GM19455 (cell line): ENCODE data around the gene MTF1.

Source experiments
- ATAC-seq: cut with Tn5 transposase; IDR thresholded peaks from one replicate; pipeline ENCODE4 v1.9.1; 2021; ENCODE audit not compliant: unreplicated experiment

MTF1 gene

DNA sequence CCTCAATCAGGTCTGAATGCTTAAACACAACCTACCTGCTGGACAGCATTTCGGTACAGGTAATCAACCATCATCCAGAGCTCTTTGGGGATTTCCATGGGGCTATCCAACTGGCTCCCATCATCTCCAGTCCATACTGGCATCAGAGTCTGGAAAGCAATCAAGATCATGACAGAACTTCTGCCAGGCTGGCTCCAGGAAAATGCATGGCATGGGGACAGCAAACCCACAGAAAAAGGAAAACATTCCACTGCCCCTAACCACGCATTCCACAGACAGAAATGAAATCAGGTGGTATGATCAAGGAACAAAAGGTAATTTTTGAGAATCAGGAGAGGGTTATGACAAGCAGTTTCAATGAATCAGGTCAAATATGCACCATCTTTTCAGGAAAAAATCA lies 9.1 kb upstream of the MTF1 start:
- ATAC-seq = no peak

DNA sequence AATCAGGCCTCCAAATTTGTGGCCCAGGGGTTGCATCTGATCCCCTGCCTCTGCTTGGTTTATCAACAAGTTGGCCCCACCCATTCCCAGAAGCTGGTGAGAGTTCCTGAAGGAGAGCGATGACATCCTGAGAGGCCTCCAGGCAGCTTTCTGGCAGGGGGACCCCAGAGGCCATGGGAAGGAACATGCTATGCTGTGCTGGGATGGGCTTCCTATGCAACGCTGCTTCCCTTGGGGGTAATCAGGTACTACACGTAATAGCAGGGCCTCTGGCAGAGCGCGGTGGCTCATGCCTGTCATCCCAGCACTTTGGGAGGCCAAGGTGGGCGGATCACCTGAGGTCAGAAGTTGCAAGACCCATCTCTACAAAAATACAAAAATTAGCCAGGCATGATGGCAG lies 8.4 kb upstream of the MTF1 start:
- ATAC-seq = no peak

DNA sequence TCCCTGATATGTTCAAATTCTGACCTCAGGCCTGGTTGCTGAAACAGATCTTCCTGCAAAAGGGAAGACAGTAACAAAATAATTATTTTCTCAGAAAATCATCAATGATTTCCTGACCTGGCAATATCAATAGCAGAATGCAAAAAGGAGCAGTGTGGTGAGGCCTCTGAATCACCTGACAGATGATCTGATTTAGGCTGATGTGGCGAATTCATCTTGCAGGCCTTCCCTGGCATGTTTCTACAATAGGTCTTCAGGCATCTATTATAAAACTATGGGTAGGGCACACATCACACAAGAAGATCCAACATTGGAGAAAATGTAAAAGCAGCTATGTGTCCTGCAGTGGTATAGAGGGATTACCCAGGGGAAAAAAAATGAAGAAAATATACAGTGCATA lies 7.1 kb upstream of the MTF1 start:
- no peak for ATAC-seq

DNA sequence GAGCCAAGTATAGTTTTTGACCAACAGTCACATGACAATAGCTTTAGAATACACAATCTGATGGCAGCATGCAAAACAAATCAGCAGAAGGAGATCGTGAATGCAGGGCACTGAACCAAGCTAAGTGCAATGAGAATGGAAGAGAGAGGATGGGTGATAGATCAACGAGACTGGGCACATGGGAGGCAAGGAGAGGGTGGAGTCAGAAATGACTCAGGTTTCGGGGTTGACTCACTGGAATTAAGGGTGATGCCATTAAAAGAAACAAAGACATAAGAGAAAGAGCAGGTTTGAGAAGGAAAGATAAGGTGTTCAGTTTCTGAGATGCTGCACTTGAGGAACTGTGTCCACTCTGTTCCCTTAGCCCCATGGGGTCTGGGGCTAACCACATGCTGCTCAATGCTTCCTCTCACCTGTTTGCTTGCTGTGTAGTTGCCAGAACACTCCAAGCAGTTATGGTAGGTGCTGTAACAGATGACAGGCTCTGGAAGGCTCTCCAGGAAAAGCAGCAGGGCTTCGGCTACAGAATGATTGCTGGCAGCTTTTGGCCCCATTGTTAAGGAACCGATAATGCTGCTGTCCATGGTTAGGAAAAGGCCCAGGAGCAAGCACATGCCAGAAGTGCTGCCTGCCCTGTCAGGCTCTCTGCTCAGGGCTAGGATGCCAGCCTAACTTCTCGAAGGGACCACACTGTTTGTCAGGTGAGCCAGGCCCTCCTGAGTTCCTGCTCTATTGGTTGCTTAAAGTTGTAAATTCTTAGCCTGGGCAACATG lies 6.1 kb upstream of the MTF1 start:
- no peak for ATAC-seq

DNA sequence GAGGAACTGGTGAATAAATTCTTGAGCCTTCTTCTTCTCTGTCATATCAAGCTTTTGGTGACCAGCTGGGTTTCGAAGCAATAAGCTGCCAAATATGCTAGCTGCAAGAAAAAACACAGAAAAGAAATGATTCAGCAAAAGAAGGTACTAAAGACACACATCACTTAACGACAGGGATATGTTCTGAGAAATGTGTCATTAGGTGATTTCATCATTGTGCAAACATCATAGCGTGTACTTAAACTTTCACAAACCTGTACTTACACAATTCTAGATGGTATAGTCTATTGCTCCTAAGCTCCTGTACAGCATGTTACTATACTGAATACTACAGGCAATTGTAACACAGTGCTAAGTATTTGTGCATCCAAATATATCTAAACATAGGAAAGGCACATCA lies 2.9 kb upstream of the MTF1 start:
- ATAC-seq = no peak

DNA sequence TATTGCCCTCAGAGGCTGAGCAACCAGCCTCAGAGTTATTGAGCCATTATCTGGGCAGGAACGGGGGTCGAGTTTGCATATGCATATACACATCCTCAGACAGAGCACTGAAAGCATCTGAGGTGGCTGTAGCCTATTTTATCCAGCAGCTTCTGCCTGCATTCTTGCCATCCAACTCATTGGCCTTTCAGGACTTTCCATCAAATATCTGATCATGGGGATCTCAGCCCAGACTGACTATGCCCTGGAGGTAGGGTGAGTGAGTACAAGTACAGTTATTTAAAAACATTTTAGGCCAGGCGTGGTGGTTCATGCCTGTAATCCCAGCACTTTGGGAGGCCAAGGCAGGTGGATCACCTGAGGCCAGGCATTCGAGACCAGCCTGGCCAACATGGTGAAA lies 1.8 kb upstream of the MTF1 start:
- ATAC-seq = no peak

DNA sequence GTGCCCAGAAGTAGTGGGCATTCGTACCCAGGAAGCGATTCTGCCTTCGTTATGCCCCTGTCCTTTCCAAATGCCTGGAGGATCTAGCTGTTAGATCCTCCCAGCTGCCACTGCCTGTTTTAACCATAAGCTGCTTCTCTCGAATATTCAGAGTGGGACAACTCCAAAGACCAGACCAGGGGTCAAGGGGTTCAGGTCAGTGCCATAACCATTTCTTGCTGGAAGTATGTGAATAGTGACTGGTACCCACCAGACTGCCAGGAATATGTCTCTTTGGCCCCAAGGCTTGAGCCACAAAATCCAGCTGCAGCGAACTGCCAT lies 914 bp upstream of the MTF1 start:
- ATAC-seq = no peak

DNA sequence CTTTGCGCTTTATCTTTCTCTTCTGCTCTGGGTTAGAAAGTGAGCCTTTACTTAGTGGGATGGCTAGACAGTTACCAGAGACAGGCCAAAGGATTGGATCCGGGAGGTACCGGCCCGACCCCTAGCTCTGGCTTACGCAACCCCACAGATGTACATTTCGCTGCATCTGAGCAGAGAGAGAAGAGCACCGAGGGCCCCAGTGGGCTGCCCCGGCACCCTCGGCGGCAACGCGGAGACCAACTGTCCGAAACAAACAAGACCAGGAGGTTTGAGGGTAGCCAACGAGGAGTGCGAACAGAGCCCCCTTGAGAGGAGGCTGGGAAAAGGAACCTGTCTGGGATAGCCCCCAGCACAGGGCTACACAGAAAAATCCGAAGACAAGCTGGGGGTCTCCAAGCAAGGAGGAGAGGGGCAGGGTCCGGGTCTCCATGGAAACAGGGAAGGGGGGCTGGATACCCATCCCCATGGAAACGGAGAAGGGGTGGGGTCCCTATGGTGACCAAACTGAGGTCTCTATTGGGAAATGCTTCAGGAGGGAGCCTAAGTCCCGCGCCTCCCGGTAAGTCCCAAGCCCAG lies 373 bp downstream of the MTF1 start:
- ATAC-seq = peak; percentile 26

DNA sequence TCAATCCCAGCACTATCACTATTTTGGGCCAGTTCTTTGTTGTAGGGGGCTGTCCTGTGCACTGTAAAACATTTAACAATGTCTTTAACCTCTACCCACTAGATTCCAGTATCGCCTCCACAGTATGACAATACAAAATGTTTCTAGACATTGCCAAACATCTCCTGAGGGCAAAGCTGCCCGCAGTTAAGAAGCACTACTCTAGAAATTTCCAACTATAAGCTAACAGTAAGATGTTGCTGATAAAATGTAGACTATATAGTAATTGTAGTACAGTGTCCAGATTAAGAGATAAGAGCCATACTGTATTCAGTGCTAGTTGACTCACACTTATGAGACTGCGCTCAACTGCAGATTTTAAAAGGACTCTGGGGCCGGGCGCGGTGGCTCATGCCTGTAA lies 5.0 kb downstream of the MTF1 start:
- ATAC-seq = no peak

DNA sequence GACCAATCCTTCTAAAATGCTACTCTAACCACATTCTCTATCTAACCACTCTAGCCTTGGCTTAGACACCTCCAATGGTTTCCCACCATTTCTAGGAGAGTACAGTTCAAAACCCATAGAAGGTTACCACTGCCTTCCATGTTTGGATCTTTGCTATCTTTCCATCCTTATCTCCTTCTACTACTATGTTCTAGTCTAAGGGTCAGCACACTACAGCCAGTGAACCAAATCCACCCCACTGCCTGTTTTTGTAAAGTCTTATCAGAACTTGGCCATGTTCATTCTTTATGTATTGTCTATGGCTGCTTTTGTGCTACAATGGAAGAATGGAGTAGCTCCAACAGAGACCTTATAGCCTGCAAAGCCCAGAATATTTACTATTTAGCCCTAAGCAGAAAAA lies 6.2 kb downstream of the MTF1 start:
- ATAC-seq = no peak

DNA sequence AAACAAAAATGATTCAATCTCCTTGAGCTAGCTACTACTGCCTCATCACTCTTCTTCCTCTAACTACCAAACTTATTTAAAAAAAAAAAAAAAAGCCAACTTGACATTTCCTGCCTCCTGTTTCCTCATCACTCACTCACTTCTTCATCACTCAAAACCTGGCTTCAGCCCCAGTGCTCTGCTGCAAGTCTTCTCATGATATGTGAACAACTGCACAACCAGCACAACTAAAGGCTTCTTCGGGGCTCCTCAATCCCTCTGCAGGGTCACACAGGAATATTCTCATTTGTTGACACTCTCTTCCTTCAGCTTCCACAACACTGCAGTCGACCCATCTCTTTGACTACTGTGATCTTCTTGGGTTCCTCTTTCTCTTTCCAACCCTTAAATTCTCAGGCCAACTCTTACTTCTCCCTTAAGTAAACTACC lies 7.6 kb downstream of the MTF1 start:
- ATAC-seq = no peak

DNA sequence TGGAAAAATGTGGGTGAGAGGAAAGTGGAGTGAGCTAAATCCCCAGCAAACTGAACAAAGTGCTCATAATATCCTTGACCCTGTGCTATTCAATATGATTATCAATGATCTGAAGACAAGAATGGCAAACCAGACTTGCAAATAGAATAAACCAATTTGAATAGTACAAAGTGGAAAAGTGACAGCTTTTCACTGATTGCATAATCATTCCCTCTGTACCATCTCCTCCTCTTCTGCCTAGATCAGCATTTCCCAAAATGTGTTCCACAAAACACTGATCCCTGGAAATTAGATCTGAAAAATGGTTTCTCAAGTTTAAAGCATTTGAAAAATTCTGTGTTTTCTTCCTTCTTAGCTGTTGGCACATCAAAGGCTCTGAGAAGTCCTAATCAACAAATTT lies 8.1 kb downstream of the MTF1 start:
- ATAC-seq = no peak

DNA sequence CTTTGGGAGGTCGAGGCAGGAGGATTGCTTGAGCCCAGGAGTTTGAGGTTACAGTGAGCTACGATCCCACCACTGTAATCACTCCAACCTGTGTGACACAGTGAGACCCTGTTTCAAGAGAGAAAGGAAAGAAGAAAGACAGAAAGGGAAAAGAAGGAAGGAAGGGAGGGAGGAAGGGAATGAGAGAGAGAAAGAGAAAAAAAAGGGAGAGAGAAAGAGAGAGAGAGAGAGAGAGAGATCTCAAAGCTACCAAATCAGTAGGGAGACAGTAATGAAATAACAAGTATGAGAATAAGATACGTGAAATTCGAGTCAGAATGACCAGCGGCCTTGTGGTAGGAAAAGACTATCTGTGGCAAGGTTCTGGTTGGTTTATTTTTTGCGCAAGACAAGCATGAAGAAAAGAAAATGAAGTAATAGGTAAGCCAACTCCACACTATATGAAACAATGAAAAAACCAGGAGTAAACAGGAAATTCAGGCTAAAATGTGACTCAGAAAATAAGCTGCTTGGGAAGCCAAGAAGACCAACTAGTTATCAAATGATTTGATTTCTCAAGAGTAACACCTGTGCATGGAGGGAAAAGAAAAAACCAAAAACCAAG lies 8.9 kb downstream of the MTF1 start:
- no peak for ATAC-seq

DNA sequence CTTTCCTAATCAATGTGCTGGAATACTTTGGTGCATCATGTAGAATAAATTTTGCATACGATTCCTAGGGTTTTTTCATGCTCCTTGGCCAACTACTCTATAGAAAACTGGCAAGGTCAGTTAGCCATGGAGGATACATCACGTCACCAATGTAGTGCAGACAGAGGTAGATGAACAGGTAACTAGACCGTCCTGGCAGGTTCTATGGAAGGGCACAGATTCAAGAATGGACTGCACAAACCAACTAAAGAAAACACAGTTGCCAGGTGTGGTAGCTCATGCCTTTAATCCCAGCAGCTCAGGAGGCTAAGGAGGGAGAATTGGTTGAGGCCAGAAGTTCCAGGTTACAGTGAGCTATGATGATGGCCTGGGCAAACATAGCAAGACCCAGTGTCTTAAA lies 9.9 kb downstream of the MTF1 start:
- no peak for ATAC-seq

DNA sequence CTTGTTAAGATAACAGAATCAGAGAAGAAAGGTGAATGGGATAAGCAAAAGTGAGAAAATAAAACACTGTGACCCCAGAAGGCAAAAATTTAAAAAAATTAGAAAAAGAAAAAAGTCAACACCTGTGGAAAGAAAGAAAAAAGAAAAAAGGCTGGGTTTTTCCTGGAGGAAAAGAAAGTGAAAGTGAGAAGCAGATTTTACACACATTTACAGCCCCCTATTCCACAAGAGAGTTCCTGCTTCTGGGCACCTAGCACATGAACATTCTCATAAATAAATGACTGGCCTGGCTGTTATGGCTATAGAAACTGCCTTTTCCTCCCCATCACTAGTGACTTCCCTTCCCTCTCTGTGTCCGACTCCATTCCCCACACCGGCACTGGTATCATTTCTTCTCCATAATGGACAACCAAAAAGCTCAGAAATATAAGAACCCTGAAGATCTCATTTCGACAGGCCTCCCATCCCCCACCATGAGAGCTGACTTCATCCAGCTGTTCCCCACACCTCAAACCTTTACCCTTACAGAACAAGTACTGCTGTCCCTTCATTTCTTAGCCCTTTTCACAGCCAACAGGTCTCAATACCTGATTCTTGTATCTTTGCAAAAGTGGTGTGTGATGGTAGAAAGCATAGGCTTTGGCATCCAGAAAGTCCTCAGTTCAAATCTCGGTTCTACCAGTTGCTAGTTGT lies 12.6 kb downstream of the MTF1 start:
- no peak for ATAC-seq

DNA sequence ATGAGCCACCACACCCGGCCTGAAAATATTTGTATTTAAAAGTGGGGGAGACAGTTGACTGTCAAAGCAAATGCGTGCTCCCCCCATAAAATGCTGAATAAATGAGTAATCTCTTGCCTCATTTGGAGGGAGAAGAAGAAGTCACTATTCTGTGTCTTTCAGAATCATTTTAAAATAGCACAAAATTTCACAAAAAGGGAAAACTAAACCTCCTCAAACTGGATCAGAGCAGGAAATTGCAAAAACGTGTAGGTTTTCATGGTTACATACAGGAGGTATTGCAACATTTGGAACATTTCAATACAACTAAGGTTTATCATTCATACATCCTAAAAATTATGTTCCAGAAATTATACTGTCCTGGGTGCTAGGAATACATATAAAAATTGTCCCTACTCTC lies 13.6 kb downstream of the MTF1 start:
- ATAC-seq = no peak

DNA sequence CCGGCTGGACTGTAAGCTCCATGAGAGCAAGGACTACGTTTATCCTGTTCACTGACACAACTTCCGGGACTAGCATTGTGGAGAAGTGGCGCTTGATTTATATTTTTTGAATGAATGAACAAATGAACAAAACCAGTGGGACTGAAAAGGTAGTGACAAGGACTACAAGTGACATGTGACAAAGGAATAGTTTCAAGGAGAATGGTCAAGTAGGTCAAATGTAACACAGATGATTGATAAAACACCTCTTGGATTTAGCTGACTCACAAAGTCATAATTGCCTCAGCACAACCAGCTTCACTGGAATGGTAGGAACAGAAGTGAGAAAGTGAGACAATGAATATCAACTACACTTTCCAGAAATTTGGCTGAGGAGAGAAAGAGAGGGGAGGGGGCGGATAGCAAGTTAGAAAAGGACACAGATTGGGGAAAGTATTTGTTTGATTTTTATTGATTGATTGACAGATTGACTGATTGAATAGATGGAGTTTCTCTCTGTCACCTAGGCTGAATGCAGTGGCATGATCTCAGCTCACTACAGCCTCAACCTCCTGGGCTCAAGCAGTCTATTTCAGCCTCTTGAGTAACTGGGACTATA lies 14.2 kb downstream of the MTF1 start:
- ATAC-seq = no peak

DNA sequence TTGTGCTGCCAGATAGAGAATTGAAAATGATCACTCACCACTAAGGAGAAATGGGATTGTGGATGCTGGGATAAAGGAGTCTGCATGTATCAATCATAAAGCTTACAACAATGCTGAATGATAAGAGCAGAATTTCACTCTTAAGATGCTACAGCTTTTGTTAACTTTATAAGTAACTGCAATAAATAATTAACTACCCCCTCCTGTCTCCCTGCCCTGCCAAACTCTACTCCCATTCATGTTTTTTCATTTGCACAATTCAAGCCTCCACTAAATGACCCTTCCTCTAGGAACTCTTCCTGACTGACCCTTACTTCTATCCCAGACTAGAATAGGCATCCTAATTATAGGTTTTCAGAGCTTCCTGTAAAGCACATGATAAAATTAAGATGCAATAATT lies 14.9 kb downstream of the MTF1 start:
- ATAC-seq = no peak

DNA sequence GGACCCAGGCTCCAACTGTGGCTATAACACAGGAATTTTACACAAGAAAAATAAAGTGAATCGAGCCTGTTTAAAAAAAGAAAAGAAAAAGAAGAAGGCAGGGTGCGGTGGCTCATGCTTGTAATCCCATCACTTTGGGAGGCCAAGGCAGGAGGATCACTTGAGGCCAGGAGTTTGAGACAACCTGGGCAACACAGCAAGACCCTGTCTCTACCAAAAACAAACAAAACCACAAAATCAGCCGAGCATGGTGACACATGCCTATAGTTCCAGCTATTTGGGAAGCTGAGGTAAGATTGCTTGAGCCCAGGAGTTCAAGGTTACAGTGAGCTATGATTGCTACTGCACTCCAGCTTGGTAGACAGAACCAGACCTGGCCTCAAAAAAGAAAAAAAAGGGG lies 17.7 kb downstream of the MTF1 start:
- no peak for ATAC-seq

DNA sequence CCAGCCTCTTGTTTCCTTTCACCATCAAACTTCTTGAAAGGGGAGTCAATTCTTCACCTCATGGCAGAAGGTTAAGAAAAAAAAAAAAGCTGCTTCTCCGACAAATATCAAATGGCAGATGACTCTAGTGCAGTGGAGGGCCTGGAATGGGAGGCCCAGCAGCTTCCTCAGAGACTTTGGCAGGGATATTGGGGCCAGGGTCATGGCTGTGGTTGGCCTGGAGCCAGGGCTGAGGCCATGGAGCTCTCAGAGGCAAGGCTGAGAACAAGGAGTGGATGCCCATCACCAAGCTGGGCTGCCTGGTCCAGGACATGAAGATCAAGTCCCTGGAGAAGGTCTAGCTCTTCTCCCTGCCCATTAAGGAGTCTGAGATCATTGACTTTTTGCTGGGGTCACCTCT lies 18.7 kb downstream of the MTF1 start:
- ATAC-seq = no peak

DNA sequence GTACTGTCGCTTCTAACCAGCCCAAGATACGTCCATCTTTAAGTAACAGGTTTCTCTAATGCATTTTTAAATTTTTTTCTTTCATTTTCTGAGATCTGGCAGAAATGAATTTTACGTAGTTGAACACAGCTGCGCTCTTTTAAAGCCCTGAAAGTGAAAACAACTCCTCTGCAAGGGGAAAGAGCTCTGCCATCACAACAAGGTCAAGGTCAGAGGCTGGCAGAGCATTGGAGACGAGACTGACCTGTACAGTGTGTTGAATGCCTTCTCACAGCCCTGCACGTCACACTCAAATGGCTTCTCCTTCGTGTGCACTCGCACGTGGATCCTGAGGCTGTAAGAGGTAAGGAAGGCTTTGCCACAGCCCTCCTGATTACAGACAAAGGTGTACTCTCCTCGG lies 19.7 kb downstream of the MTF1 start:
- no peak for ATAC-seq

DNA sequence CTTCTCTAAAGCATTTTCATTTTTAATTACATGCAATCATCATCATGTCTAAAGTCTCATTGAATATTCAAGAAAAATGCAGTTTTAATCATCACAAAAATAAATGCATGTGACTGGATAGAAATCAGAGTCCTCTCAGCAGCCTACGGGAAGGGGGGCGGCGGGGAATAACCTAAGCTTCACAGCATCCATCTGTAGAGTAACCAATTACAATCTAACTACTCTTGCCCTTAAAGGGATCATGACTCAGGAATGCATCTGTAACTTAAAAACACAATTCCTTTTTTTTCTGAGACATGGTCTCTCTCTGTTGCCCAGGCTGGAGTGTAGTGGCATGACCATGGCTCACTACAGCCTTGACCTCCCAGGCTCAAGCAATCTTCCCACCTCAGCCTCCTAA lies 22.6 kb downstream of the MTF1 start:
- ATAC-seq = no peak
